ENCODE results near the gene TMEM263.
A peak's percentile ranks its signal among the peaks of the same experiment; 100 is the strongest.

Gene TMEM263

DNA sequence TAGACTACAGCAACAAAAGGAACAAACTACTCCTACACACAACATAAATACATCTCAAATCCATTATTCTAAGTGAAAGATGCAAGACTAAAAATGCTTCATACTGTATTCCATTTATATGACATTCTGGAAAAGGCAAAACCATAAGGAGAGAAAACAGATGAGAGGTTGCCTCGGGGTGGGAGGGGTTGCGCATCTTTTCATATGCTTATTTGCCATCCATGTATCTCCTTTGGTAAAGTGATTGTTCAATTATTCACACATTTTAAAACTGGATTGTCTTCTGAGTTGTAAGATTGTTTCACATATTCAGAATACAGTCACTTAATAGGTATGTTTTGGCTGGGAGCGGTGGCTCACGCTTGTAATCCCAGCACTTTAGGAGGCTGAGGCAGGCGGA is 5.1 kb upstream of the TMEM263 start:
- DNase-seq = no peak

- no peak for DNase-seq
Measured at GRCh38 chr12:106953352-106954250, 2.1 kb upstream of the TMEM263 start.

DNA sequence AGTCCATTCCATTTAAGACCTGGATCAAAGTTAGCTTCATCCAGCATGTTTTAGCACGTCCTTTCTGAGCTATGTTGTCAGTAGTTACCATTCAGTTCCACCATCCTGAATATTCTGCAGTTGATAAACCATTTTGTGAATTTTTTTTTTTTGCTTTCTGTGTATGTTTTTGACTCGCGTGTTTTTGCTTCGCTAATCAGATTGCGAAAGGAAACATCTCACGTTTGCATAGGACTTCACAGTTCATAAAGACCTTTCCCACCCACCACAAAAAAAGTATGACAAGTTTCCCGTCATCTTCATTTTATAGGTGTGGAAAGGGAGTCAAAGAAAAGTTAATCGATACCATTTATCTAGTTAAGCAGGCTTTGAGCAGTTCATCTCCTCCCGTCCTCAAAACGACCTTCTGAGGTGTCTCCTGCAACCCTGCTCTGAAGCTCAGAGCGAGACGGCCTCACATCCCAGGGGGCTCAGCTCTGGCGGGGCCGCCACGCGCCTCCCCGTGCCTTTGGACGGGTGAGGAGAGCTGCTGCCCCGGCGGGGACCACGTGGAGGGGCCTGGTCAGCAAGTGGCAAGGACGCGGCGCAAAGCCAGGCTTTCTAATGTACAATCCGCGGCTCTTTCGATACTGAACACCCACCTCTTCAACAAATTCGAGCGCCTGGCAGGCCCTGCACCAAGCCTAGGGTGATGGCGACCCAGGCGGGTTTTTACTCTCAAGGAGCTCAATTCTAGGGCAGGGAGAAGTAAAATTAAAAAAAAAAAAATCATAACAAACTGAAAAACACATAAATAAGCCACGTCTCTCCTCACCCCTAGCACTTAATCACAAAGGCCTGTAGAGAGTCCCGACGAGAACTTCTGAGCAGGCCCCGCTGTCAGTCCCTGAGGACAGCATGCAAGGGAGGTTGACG is 988 bp upstream of the TMEM263 start:
- DNase-seq = peak; percentile 42 to 76 (median 44)

- DNase-seq = peak in 2 of 6 experiments; percentile 51 to 63
Measured at GRCh38 chr12:106956048-106956578, 406 bp downstream of the TMEM263 start.

DNA sequence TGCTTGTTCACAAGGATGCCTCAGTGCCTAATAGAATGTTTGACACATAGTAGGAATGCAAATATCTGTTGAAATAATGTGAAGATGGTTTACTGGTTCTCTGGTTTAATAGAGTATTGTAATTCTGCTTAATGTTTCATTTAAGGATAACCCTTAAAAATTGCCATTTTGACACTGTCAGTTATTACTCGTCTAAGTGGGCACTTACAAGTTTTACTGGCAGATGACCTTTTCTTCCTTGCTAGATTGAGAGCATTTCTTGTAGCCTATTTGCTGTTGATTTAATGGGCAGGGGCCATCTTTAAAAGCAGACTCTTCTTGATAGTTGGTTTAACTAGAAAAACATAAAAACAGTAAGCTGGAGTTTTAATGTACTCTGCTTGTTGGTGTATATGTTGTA is 1.9 kb downstream of the TMEM263 start:
- no peak for DNase-seq

DNA sequence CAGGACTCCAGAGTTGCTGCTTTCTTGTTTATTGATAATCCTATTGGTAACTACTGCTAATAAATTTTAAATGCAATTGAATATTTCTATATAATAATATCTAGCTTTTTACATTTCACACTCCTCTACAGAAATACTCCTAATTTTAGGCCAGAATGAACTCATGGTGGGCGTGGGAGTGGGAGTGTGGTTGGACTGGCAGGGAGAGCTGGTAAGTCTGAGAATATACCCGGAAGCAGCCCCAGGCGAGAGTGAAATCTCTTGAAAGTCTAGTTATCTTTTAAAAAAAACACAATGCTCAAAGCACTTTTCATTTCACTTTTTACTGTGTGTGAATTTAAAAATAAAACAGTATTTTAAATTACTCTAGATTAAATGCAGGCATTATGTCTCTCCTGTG is 4.7 kb downstream of the TMEM263 start:
- DNase-seq = no peak

- DNase-seq = no peak
Measured at GRCh38 chr12:106962286-106962685, 6.6 kb downstream of the TMEM263 start.

DNA sequence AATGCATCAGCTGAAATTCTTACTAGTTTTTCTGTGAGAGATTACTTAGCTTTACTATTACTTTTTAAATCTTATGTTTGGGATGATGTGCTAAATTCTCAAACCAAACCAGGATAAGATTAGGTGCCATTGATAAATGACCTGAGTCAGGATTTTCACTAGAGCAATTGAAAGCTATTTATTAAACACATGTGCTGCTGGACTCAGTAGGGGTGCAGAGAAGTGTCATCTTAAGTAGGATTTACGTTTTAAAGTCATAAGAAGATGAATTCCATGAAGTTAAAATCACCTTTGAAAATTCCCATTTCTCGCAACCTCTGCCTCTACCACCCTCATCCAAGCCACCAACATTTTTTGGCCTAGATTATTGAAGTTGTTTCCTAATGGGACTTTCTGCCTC is 8.8 kb downstream of the TMEM263 start:
- DNase-seq = no peak

DNA sequence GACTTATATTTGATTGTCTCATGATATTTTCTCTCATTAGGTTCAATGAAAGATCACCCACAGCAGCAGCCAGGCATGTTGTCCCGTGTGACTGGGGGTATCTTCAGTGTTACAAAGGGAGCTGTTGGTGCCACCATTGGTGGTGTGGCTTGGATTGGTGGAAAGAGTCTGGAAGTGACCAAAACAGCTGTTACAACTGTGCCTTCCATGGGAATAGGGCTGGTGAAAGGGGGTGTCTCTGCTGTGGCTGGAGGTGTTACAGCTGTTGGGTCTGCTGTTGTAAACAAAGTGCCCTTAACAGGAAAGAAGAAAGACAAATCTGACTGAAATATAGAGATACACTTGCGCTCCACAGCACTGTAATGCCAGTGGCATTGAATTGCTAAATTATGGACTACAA is 15.4 kb downstream of the TMEM263 start:
- DNase-seq = no peak

DNA sequence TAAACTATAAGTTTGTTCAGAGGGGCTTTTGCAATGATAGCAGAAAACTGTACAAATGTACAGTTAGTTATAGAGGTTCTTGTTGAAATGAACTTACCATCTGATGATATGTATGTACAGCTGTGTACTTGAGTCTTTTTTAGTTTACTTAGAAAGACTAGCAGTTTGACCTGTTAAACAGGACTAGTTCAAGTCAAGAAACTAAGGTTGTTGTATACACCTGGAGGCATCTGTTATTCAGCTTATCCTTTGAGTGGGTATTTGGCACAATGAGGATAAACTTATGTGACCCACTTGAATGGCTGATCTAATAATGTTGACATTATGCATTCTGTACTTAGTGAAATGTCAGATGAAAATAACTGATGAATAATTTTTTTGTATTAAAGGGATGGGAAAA is 17.8 kb downstream of the TMEM263 start:
- DNase-seq = no peak

DNA sequence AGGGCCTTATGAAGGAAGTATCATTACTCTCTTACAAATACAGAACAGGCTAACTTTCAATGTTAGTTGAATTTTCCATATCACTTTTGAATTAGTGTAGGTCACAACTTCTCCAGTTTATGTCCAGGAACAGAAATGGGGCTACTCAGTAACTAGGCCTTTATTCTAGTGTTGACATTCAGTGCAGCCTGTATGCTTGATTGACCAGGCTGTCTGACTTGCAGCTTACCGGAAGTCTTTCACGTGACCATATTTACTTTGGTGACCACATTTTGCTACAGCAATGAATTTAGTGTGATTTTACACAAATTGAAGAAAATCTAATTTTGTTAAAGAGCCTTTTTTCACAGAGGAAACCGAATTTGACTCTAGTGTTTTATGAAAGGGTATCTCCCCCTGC is 18.8 kb downstream of the TMEM263 start:
- no peak for DNase-seq

DNA sequence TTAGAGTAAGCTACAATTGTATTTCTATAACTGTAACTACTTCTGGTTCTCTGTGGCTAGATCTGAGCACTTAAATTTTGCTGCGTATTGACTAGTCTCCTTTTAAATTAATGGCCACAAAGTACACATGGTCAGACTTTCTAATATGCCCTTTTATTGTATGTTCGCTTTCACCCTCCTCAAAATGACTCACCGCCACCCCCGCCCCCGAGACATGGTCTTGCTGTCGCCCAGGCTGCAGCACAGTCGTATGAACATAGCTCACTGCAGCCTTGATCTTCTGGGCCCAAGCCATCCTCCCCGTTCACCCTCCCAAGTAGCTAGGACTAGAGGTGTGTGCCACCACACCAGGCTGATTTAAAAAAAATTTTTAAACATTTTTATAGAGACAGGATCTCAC is 19.4 kb downstream of the TMEM263 start:
- no peak for DNase-seq

DNA sequence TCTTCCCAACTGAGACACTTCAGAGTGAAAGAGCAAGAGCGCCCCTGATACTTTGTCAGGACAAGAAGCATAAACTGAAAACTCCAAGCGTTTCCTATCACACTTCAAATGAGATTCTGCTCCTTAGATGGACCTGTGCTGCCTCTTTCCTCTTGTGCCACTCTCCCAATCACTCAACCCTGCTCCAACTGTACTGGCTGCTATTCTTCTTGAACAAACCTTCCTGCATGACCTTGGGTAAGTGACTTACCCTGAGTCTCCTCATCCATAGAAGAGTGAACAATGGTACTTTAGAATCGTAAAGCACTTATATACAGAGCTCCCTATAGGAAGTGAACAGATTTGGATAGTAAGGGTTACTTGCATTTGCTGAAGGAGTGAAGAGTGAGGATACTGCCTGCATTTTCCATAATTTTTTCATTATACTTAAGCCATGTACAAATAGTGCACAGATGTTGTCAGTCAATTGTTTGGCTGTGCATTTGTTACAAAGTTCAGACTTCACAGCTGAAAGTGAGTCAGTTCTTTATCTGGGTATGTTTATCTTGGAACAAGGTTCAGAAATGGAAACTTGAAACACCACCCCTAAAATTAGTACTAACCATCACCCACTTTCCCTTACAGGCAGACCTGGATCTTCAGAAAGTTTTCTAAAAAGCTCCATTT is 20.4 kb downstream of the TMEM263 start:
- DNase-seq = no peak

DNA sequence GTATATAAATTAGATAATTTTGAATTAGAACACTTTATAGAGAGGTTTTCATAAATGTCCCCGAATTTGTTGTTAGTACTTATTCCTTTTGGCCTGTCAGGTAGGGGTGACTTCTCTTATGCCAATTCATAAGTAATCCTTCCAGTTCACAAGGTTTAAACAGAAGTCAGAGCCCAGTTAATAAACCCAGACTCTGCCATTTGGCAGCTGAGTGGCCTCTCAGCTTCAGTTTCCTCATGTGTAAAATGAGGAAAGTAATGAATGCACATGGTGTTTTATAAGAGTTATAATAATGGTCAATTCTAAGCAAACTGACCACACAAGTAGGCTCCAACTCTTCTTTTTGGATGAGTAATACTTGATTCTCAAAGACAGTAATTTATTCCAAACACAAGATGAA is 21.0 kb downstream of the TMEM263 start:
- no peak for DNase-seq

- no peak for DNase-seq
Measured at GRCh38 chr12:106978035-106978800, 22.5 kb downstream of the TMEM263 start.

DNA sequence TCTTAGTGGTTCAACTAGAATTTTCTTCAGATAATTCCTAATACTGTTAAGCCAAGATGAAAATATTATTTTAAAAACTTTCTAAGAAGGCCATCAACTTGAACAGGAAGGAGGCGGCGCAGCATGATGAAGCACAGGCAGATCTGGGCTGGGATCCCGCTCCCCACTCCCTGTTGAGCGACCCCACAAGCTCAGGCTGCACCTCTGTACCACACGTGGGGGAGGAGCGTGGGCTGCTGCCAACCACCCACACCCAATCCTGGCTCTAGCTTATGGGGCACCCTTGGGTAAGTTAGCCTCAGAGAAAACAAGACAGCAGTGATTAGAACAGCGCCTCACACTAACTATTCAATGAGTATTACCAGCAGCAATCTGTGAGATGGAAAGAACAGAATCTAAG is 25.2 kb downstream of the TMEM263 start:
- no peak for DNase-seq

DNA sequence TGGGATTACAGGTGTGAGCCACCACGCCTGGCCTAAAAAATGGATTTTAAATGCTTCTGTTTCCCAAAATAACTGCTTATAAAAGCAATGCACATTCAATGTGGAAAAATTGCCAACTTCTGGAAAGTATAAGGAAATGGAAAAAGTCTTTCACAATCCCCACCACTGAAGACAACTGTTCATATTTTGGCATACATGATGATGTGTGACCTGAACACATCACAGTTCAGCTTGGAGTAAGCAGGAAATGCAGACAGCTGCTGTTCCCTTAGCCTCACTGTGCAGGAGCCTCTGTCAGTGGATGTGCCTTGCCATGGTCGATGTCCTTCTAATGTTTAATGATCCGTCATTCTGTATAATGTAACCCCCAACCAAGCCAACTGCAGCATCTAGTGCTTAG is 26.1 kb downstream of the TMEM263 start:
- DNase-seq = no peak

DNA sequence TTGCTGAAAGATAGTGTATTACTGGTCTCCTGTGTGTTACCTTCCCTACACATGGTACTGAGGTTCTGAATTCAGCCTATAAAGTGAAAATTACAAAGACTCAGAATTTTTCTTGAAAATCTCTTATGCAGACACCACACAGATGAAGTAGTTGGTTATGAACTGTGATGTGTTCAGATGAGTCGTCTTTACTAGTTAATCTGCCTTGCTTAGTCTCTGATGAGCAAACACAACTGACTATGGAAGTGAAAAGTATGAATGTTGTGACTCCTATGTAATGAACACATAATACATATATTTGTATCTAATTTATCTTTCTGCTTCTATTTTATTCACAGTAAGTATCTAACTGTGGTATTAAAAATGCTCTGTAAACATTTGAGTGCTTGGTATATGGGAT is 26.5 kb downstream of the TMEM263 start:
- DNase-seq = no peak

GRCh38 chr12:106984588-106985137 is 29.0 kb downstream of the TMEM263 start:
- DNase-seq = no peak

GRCh38 chr12:106985479-106985878 is 29.8 kb downstream of the TMEM263 start:
- no peak for DNase-seq

- DNase-seq = no peak
Measured at GRCh38 chr12:106986135-106986534, 30.4 kb downstream of the TMEM263 start.

All from stimulated activated naive CD4-positive, alpha-beta T cell (primary cell).